HepG2 (cell line): ENCODE results near the gene PPARA. TPM values are rescaled to one million over a fixed set of nuclear protein-coding genes. Genes with fewer than 3 reads are reported as not detected.

ENCODE experiments used
- AHDC1 ChIP-seq: sonication (generic); formaldehyde crosslinking; IDR thresholded peaks from 2 replicates; pipeline ENCODE4 v1.5.1; 2020; ENCODE audit warnings: mild to moderate bottlenecking, missing genetic modification reagents, borderline replicate concordance
- CBX2 ChIP-seq, 2 experiments: fragments of 200-600 bp in 1 of 2; sonication (generic); formaldehyde crosslinking in 1 of 2; IDR thresholded peaks; 2 replicates each; pipeline versions ENCODE4 v1.7.0 to v1.8.1; 2018 to 2022; ENCODE audit warnings: low read depth in 2 of 2, low read length in 1 of 2, mild to moderate bottlenecking in 1 of 2, missing genetic modification reagents in 1 of 2
- GLMP ChIP-seq: sonication (generic); formaldehyde crosslinking; IDR thresholded peaks from 2 replicates; pipeline ENCODE4 v1.9.0; 2021; ENCODE audit warnings: missing genetic modification reagents, mild to moderate bottlenecking, borderline replicate concordance
- GMEB2 ChIP-seq: IDR thresholded peaks from 2 replicates; pipeline ENCODE4 v1.6.1; 2016; ENCODE audit warnings: missing biosample characterization, missing genetic modification reagents, low read depth
- NRL ChIP-seq: sonication (generic); formaldehyde crosslinking; IDR thresholded peaks from 2 replicates; pipeline ENCODE4 v1.5.0; 2020; ENCODE audit warnings: missing genetic modification reagents, mild to moderate bottlenecking, moderate library complexity, borderline replicate concordance
- PAWR ChIP-seq: sonication (generic); formaldehyde crosslinking; IDR thresholded peaks from 2 replicates; pipeline ENCODE4 v1.4.0; 2020; ENCODE audit warnings: missing genetic modification reagents, mild to moderate bottlenecking, borderline replicate concordance
- POGZ ChIP-seq: sonication (generic); formaldehyde crosslinking; IDR thresholded peaks from 2 replicates; pipeline ENCODE4 v1.4.0; 2020; ENCODE audit warnings: mild to moderate bottlenecking, missing genetic modification reagents
- SNAI1 ChIP-seq: sonication (generic); formaldehyde crosslinking; IDR thresholded peaks from 2 replicates; pipeline ENCODE4 v1.5.0; 2020; ENCODE audit warnings: mild to moderate bottlenecking, missing genetic modification reagents, borderline replicate concordance
- YEATS4 ChIP-seq: sonication (generic); formaldehyde crosslinking; IDR thresholded peaks from 2 replicates; pipeline ENCODE4 v1.4.0; 2020; ENCODE audit warnings: missing genetic modification reagents, borderline replicate concordance
- ZNF34 ChIP-seq: sonication (generic); formaldehyde crosslinking; IDR thresholded peaks from 2 replicates; pipeline ENCODE4 v1.4.0; 2020; ENCODE audit warnings: mild to moderate bottlenecking, missing genetic modification reagents, borderline replicate concordance
- ZNF747 ChIP-seq: sonication (generic); formaldehyde crosslinking; IDR thresholded peaks from 2 replicates; pipeline ENCODE4 v1.8.1; 2023; ENCODE audit warnings: missing genetic modification reagents, mild to moderate bottlenecking, borderline replicate concordance
- ZNF749 ChIP-seq: sonication (generic); formaldehyde crosslinking; IDR thresholded peaks from 2 replicates; pipeline ENCODE4 v1.8.0; 2022; ENCODE audit warnings: mild to moderate bottlenecking, missing genetic modification reagents, moderate library complexity, borderline replicate concordance
- polyA plus RNA-seq, 8 experiments: library from polyadenylated mRNA; depleted of rRNA in 3 of 8; stranded (reverse) in 7 of 8; unstranded in 1 of 8; fragments of >200 nt; fragmentation: Illumina TruSeq in 4 of 8; extraction: Trizol in 4 of 8; gene quantifications; 2 replicates each; pipeline versions ENCODE4 v1.2.1 to v1.2.3, GENCODE V29; 2011 to 2016; ENCODE audit warnings: low read depth in 4 of 8, missing spikeins in 1 of 8, mixed read lengths in 1 of 8; ENCODE audit not compliant: insufficient read depth in 1 of 8
- total RNA-seq, 5 experiments: library from RNA; depleted of rRNA; stranded (reverse); fragments of >200 nt; fragmentation: Illumina TruSeq; extraction: Trizol; gene quantifications; 2 replicates each; pipeline ENCODE4 v1.2.3, GENCODE V29; 2016; ENCODE audit warnings: low read depth in 1 of 5
- TF ChIP-seq, protein P1 (sequence below): sonication (generic); formaldehyde crosslinking; IDR thresholded peaks from 2 replicates; pipeline ENCODE4 v1.4.0; 2020; ENCODE audit warnings: missing genetic modification reagents, borderline replicate concordance
- TF ChIP-seq, protein P2 (sequence below): IDR thresholded peaks from 2 replicates; pipeline ENCODE4 v1.6.1; 2016; ENCODE audit warnings: mild to moderate bottlenecking, missing biosample characterization, missing genetic modification reagents

The PPARA gene
- total and polyA plus RNA-seq, 2 of the 13 experiments (the other 11 are each of a cell fraction or from before 2014, with no cell fraction given): 18.2 to 24.7 TPM

DNA sequence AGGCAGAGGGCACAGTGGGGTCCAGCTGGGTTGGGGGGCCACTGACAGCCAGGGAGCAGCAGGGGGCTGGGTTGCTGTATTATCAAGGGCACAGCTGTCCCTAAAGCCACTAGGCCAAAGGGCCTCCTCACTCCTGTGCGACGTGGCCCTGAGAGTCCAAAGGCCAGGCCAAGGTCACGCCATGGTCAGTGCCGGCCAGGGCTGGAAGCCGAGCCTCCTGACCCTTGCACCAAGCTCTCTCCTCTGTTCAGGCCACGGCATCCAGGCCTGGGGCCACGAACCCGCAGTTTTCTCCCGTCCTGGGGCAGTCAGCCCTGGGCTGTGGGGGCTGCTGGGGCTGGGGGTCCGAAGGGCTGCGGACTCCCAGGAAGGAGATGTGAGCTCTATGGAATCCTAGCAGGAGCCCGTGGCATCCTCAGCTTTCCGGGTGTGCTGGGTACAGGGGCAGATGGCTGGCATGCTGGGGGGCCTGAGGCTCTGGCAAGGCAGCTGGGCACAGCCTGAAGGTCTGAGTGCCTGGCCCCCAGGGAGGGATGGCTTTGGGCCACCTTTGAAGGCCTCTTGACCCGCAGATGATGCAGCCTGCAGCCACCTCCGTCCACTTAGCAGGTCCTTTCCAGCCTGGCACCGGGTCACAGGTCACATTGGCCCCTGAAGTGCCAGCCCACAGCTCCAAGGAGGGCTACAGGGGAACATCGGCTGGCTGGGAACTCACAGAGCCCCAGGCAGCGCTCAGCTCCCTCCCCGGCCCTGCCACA, 17.3 kb upstream of the PPARA start (continued):
- TF ChIP-seq GLMP (no peak), ZNF747 (CRISPR knock-in tag) (no peak), ZNF34 (CRISPR knock-in tag) (no peak), SNAI1 (no peak), ZNF749 (CRISPR knock-in tag) (no peak), YEATS4 (CRISPR knock-in tag) (peak; percentile 77), POGZ (CRISPR knock-in tag) (peak; percentile 72; the same call in 1 of the 2 replicates), PAWR (no peak), NRL (CRISPR knock-in tag) (peak; percentile 44; the same call in 1 of the 2 replicates), AHDC1 (peak; percentile 73), CBX2 (IDR thresholded peaks at IDR 0.05; ENCODE audit: low read depth, low read length) (no peak), CBX2 (CRISPR knock-in tag; IDR thresholded peaks at IDR 0.05; ENCODE audit: low read depth) (no peak), GMEB2 (CRISPR knock-in tag) (no peak)
- TF ChIP-seq, protein P1, sequence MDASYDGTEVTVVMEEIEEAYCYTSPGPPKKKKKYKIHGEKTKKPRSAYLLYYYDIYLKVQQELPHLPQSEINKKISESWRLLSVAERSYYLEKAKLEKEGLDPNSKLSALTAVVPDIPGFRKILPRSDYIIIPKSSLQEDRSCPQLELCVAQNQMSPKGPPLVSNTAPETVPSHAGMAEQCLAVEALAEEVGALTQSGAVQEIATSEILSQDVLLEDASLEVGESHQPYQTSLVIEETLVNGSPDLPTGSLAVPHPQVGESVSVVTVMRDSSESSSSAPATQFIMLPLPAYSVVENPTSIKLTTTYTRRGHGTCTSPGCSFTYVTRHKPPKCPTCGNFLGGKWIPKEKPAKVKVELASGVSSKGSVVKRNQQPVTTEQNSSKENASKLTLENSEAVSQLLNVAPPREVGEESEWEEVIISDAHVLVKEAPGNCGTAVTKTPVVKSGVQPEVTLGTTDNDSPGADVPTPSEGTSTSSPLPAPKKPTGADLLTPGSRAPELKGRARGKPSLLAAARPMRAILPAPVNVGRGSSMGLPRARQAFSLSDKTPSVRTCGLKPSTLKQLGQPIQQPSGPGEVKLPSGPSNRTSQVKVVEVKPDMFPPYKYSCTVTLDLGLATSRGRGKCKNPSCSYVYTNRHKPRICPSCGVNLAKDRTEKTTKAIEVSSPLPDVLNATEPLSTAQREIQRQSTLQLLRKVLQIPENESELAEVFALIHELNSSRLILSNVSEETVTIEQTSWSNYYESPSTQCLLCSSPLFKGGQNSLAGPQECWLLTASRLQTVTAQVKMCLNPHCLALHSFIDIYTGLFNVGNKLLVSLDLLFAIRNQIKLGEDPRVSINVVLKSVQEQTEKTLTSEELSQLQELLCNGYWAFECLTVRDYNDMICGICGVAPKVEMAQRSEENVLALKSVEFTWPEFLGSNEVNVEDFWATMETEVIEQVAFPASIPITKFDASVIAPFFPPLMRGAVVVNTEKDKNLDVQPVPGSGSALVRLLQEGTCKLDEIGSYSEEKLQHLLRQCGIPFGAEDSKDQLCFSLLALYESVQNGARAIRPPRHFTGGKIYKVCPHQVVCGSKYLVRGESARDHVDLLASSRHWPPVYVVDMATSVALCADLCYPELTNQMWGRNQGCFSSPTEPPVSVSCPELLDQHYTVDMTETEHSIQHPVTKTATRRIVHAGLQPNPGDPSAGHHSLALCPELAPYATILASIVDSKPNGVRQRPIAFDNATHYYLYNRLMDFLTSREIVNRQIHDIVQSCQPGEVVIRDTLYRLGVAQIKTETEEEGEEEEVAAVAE: no peak
- TF ChIP-seq, protein P2, sequence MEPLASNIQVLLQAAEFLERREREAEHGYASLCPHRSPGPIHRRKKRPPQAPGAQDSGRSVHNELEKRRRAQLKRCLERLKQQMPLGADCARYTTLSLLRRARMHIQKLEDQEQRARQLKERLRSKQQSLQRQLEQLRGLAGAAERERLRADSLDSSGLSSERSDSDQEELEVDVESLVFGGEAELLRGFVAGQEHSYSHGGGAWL: no peak
